Transverse colon (tissue), 4 donors: ENCODE results near the gene PIAS4.
"Not testable (repeated sequence)": the region's sequence is repeated elsewhere in the genome, so short reads cannot be mapped to it uniquely, and the experiment has no call there.

ENCODE experiments used
- CTCF ChIP-seq, 5 experiments: fragments of 200-600 bp in 3 of 5; fragments of 450-650 bp in 2 of 5; sonication (generic) in 3 of 5; IDR thresholded peaks; 1 replicate in 2 of 5; 2 replicates in 3 of 5; pipeline ENCODE4 v1.5.1; 2016 to 2017; ENCODE audit warnings: antibody characterized with exemption in 5 of 5, inconsistent platforms in 3 of 5, mild to moderate bottlenecking in 2 of 5, moderate library complexity in 1 of 5
- POLR2A ChIP-seq: fragments of 450-650 bp; IDR thresholded peaks from one replicate; pipeline ENCODE4 v1.6.1; 2016; ENCODE audit warnings: antibody characterized with exemption, mild to moderate bottlenecking, moderate library complexity
- POLR2AphosphoS5 ChIP-seq, 3 donors: sonication (generic); formaldehyde crosslinking; IDR thresholded peaks; one replicate each; pipeline ENCODE4 v1.6.1; 2016; ENCODE audit warnings: antibody characterized with exemption in 3 of 3

GRCh38 chr19:4000798-4001197 is 6.7 kb upstream of the PIAS4 start:
- not testable (repeated sequence) for TF ChIP-seq POLR2A; POLR2AphosphoS5 (IDR thresholded peaks at IDR 0.05); CTCF (IDR thresholded peaks at IDR 0.05)
